ENCODE data around the gene GRK1.

GRK1 gene

GRCh38 chr13:113758651-113759524 is 91.9 kb downstream of the GRK1 start, which contains the start of gene TMEM255B:
TMEM255B (plus strand) TSS chr13:113759226; CDS start chr13:113759270, 44 bp downstream.
- DNase-seq (ENCODE audit: low read depth in 2 of 2): peak; percentile 24 to 68

GRCh38 chr13:113759525-113760137 is 92.6 kb downstream of the GRK1 start:
- no peak for DNase-seq (ENCODE audit: low read depth in 2 of 2)

- no peak for DNase-seq (ENCODE audit: low read depth in 2 of 2)
Observed at GRCh38 chr13:113761136-113761535, 94.1 kb downstream of the GRK1 start.

- no peak for DNase-seq (ENCODE audit: low read depth in 2 of 2)
Observed at GRCh38 chr13:113762075-113762474, 95.1 kb downstream of the GRK1 start.

DNA sequence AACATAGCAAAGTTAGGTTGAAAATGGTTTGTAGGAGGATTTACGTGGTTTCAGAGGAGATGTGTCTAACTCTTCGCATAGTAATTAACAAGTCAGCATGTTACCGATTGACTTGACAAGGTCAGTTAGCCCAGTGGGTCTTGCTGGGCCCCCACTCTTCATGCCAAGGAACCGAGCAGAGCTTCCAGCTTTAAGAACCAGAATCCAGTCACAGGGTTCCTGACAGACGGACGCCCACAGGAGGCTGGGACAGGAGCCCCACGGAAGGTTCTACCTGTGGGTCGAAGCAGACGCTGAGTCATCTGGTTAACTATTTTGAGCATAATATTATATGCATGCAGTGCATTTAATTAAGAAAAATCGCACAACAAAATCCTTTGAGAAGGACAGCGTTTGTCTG is 95.5 kb downstream of the GRK1 start:
- no peak for DNase-seq (ENCODE audit: low read depth in 2 of 2)

- no peak for DNase-seq (ENCODE audit: low read depth in 2 of 2)
Observed at GRCh38 chr13:113763254-113763653, 96.2 kb downstream of the GRK1 start.

DNA sequence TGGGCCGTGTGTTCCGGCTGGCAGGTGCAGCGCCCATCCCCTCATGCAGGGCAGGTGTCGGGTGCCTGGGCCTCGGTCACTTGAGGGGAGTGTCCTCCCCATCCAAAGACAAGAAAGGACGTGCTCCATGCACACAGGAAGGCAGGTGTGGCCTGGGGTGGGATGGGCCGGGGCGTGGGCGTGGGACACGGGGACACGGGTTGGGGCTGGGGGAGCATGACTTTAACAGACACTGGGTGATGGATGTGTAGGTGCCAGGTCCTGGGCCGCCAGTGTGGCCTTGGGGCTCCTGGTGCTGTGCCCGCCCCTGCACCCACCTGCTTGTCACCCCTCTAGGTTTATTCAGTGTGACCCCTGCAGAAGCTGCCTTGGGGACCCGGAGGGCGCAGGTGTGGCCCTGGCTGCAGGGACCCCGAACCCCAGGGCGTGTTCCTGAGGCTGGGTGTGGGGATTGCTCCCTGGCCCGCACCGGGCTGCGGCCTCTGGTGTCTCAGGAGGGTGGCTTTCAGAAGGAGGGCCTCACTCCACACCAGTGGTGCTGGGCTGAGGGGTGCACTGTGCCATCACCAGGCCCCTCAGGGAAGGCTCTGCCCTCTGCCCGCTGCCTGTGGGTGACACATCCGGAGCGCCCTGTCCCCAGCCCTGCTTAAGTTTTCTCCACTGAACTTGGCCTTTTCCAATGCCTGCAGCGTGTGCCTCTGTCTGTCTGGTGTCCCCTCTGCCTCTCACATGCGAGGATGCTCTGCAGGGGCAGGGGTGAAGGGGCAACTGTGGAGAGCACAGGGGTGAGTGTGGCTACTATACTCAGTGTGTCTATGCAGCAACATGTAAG is 97.2 kb downstream of the GRK1 start:
- DNase-seq (ENCODE audit: low read depth in 2 of 2): no peak

GRCh38 chr13:113764793-113765563 is 98.0 kb downstream of the GRK1 start:
- no peak for DNase-seq (ENCODE audit: low read depth in 2 of 2)

DNA sequence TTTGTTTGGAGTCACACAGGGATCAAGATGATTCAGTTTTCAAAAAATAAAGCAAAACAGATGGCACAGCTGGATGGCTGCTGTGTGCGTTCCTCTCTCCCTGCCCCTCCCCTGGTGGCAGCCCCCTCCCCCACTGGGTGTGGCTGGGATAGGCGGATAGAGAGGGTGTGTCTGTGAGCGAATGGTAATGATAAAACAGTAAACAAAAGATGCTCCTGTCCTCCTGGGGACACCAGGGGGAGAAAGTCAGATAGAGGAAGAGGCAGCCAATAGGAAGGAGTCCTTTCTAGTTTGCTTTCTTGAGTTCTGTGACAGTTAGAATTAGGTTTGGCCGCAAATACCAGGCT is 98.5 kb downstream of the GRK1 start:
- no peak for DNase-seq (ENCODE audit: low read depth in 2 of 2)

DNA sequence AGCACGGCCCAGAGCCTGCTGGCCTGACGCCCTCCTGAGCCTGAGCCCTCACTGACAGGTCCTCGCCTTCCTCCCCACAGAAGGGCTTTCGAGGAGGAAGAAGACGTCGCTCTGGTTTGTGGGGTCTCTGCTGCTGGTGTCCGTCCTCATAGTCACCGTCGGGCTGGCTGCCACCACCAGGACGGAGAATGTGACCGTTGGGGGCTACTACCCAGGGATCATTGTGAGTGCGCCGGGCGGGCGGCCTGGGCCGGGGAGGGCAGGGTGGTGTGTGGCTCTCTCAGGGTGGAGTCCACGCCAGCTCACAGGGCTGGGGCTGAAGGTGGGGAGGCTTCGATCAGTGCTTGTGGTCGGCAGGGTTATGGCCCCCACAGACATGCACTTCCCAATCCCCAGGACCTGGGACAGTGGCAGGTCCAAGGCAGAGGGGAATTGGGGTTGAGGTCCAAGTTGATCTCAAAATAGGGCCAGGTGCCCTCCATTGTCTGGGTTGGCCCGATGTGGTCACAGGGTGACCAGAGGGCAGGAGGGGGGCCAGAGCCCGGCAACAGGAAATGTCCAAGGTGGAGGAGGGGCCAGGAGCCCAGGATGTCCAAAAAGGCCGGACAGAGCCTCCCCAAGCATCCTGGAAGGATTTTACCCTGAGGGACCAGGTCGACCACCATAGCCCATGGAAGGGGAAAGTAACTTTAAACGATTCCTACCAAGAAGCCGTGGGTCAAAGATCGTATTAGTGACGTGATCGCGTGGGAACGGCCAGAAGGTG is 99.2 kb downstream of the GRK1 start:
- DNase-seq (ENCODE audit: low read depth in 2 of 2): no peak

GRCh38 chr13:113767366-113767765 is 100.3 kb downstream of the GRK1 start:
- DNase-seq (ENCODE audit: low read depth in 2 of 2): no peak

DNA sequence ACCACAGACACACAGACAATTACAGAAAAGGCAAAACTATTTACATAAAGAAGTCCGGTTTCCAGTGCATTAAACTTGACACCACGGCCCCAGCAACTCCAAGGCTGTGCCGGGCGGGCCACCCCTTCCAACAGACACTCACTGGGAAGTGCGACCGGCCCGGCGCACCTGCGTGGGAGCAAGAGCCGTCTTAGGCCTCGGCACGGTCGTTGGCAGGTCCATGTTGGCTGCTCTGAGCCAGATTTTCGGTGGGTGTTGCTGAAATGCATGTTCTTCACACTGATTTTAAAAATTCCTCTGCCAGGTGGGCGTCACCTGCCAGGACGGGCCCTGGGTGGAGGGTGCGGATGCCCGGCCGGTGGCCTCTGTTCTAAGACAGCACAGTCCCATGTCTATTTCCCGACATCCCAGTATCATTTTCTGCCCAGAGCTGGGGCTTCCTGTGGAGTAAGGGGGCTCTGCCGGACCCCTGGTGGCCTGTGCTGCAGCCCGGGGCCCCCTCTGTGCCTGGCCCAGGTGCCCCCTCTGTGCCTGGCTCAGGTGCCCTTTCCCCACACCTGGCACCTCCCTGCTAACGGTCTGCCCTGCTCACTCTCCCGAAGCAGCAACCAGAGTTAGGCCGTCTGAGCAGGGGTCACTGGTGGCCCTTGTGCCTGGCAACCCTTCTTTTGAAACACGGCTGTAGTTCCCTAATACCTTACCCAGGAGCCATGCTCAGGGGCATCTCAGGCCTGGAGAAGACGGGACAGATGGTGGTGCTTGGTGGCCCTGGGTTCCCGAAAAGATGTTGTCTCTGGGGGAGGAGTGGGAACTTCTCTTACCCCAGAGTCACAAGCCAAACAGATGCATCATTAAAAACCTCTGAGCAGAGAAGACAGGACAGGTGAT is 101.2 kb downstream of the GRK1 start:
- no peak for DNase-seq (ENCODE audit: low read depth in 2 of 2)

DNA sequence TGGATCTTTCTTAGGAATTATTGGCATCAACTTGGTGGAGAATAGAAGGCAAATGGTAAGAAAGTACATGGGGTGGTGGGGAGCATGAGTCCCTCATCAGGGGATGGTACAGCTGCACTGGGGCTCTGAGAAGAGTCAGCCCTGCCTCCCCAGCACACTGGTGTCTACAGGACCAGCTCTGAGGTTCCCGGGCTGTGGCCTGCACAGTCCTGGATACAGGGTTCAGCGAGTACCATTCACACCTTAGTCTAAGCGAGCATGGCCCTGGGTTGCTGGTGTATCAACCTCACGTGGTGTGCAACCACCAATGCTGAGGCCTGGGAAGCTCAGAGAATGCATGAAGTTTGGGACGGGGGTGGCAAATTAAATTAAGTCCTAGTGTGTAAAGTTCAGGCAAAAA is 102.1 kb downstream of the GRK1 start:
- DNase-seq (ENCODE audit: low read depth in 2 of 2): no peak

GRCh38 chr13:113769881-113770280 is 102.9 kb downstream of the GRK1 start:
- no peak for DNase-seq (ENCODE audit: low read depth in 2 of 2)

DNA sequence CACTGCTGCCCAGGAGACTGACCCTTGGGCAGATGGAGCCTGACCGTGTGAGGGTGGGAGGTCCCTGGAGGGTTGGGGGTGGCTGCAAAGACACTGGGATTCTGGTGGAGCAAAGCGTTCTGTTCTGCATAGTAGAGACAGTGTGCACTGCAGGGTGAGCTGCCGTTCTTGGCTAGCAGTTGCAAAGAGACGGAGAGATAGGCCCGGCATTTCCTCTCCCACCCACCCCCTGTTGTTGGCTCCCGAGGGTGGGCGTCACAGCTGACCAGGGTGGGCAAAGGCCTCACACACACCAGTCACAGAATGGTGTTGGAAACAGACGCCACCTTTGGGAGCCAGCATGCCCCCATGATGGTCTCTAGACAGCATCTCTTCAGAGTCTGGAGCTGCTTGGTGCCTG is 103.4 kb downstream of the GRK1 start:
- no peak for DNase-seq (ENCODE audit: low read depth in 2 of 2)

GRCh38 chr13:113770937-113771336 is 103.9 kb downstream of the GRK1 start:
- DNase-seq (ENCODE audit: low read depth in 2 of 2): no peak

DNA sequence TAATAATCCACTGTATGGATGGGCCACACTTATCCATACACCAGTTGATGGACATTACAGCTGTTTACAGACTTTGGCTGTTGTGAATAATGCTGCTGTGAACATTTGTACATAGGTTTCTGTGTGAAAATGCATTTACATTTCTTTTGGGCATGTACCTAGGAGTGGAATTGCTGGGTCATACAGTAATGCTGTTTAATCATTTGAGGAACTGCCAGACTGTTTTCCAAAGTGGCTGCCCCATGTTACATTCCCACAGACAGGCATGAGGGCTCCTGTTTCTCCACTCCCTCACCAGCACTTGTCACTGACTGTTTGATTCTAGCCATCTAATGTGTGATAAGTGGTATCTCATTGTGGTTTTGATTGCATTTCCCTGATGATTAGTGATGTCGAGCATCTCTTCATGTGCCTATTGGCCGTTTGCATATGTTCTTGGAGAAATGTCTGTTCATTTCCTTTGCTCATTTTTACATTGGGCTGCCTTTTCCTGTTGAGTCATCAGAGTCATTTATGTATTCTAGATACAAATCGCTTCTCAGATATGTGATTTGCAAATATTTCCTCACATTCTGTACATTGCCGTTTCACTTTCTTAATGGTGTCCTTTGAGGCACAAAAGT is 104.8 kb downstream of the GRK1 start:
- DNase-seq (ENCODE audit: low read depth in 2 of 2): no peak

- DNase-seq (ENCODE audit: low read depth in 2 of 2): no peak
Observed at GRCh38 chr13:113774177-113775107, 107.4 kb downstream of the GRK1 start.

All from stimulated activated CD4-positive, alpha-beta T cell treated with anti-CD3 and anti-CD28 coated beads, Interleukin-1b, Interleukin-23, amount 100 ng/mL, for 1 hour (primary cell).